Cardiac fibroblast (primary cell): ENCODE measurements around the gene TRMO.

Experiments
- DNase-seq, 2 donors: peaks; one replicate each; pipeline versions ENCODE4 v3.0.0 to v3.0.0-alpha.2; 2010; ENCODE audit warnings: low read depth in 2 of 2
- H3K4me3 ChIP-seq, 2 donors: replicated peaks in 1 of 2; 1 replicate in 1 of 2; 2 replicates in 1 of 2; pipeline ENCODE4 v1.5.1; 2011; ENCODE audit warnings: low read depth in 2 of 2, low read length in 2 of 2, mild to moderate bottlenecking in 2 of 2, moderate library complexity in 1 of 2
- CTCF ChIP-seq: IDR thresholded peaks from one replicate; pipeline ENCODE4 v1.5.1; 2011; ENCODE audit warnings: low read depth, mild to moderate bottlenecking, low read length, inconsistent platforms

Gene TRMO

GRCh38 chr9:97935276-97935675 is 13.0 kb upstream of the TRMO start:
- H3K4me3 ChIP-seq, result no peak overlapping the region
- no peak for DNase-seq
- no peak for TF ChIP-seq CTCF

GRCh38 chr9:97934321-97935115 is 12.2 kb upstream of the TRMO start:
- no peak for TF ChIP-seq CTCF
- no peak overlapping the region for H3K4me3 ChIP-seq
- DNase-seq, result no peak

- no peak for DNase-seq
- no peak overlapping the region for H3K4me3 ChIP-seq
- no peak for TF ChIP-seq CTCF
Observed at GRCh38 chr9:97933297-97933998, 11.1 kb upstream of the TRMO start.

GRCh38 chr9:97930972-97931371 is 8.7 kb upstream of the TRMO start:
- H3K4me3 ChIP-seq, result no peak overlapping the region
- no peak for DNase-seq

GRCh38 chr9:97928986-97929604 is 6.8 kb upstream of the TRMO start:
- H3K4me3 ChIP-seq, result no peak overlapping the region
- TF ChIP-seq CTCF, result no peak
- DNase-seq, result no peak

More at GRCh38 chr9:97930972-97931371, 8.7 kb upstream of the TRMO start:
- TF ChIP-seq CTCF, result no peak

- TF ChIP-seq CTCF, result no peak
- H3K4me3 ChIP-seq, result no peak overlapping the region
- DNase-seq, result no peak
Observed at GRCh38 chr9:97925497-97926334, 3.4 kb upstream of the TRMO start.
